ENCODE data around the gene TNFRSF4. TPM values are rescaled to one million over a fixed set of nuclear protein-coding genes. Genes with fewer than 3 reads are reported as not detected.

Gene TNFRSF4
- total and polyA plus RNA-seq, 9 of the 15 experiments (the other 6 are each of a cell fraction or from before 2014, with no cell fraction given), result 0.07 to 0.44 (median 0.19) TPM; not detected in 5

DNA sequence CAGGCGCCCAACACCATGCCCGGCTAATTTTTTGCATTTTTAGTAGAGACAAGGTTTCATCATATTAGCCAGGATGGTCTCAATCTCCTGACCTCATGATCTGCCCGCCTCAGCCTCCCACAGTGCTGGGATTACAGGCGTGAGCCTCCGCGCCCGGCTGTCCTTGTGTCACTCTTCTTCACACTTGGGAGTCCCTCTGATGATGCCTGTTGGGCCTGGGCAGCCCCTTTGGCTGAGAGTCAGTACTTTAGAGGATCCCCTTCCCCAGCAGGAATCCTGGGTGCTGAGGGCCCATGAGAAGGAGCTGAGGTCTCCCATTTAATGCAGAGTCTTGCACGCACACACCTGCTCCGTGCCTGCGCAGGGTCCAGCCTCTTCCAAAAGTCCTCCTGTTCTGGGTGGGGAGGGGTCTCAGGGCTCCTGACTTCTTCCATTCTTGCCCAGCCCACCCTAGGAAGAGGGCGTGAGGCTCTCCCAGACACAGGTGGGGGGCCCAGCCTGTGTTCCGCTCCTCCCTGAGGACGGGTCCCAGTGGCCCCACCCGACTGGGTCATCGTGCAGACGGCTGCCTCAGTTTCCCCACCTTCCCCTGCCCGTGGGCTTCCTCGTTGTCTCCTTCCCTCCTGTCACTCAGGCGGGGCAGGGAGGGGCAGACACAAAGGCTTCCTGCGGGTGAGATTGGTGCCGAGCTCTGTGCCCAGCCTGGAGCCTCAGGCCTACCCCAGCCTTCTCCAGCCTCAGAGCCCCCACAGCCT lies 36.3 kb downstream of the TNFRSF4 start:
- H3K9ac ChIP-seq (ENCODE audit: insufficient read depth in 1 of 2, low read depth in 2 of 2, low read length in 2 of 2), result peak overlapping the region in 1 of 2 experiments; percentile 68; a peak in 1 of 4 replicates
- CTCF ChIA-PET (ENCODE audit: low intra/inter-chr PET ratio), result no interaction called here
- TF ChIP-seq RAD21 (CRISPR knock-in tag; conservative IDR thresholded peaks at IDR 0.05 in 1 of 2, IDR thresholded peaks at IDR 0.05 in 1 of 2) (no peak), ZNF184 (CRISPR knock-in tag; IDR thresholded peaks at IDR 0.05) (no peak), ZBTB7A (IDR thresholded peaks at IDR 0.05; ENCODE audit: borderline replicate concordance, control insufficient read depth, low read depth, low read length) (peak; percentile 32; the same call in 1 of the 2 replicates), CREBBP (IDR thresholded peaks at IDR 0.05; ENCODE audit: low read depth, low read length) (no peak), NCOA2 (IDR thresholded peaks at IDR 0.05; ENCODE audit: partially characterized antibody in 2 of 2) (no peak)

More for the DNA sequence above, 36.3 kb downstream of the TNFRSF4 start:
- peaks cover 0 to 69% of the 10 kb centered on the region in 2 experiments; a peak in 2 of 5 replicates for H3K4me1 ChIP-seq (replicated peaks in 1 of 2; ENCODE audit: control insufficient read depth in 2 of 2, insufficient read depth in 2 of 2, low read length in 2 of 2)
- no peaks in the 10 kb centered on the region for H3K9me1 ChIP-seq (ENCODE audit: control insufficient read depth, insufficient read depth, low read length)
- BruUV-seq (replicated peaks), result no TSS peak
- H3K9me3 ChIP-seq (replicated peaks; ENCODE audit: control insufficient read depth, insufficient read depth, low read depth, low read length), result 0 out of 2 replicates have a peak, but pooled peaks cover 1% of the 10 kb centered on the region
- intact Hi-C loops (cut with micrococcal nuclease) (no loop called here), in situ Hi-C loops (cut with MboI) (no loop called here)
- no peak overlapping the region for H2AFZ ChIP-seq (ENCODE audit: low read depth, low read length)
- WGBS (ENCODE audit: insufficient coverage, low coverage, missing lambda C conversion rate), result 10% methylated on average over 20 of the region's 21 CpGs
- no peak overlapping the region for H3K27ac ChIP-seq (ENCODE audit: extremely low read depth, low read depth, low read length)
- DNase-seq (ENCODE audit: extremely low read depth in 1 of 4, low spot score in 3 of 4), result peak in 1 of 4 experiments; percentile 4
- no peaks in the 10 kb centered on the region; the same call in 1 of the 2 replicates for H4K20me1 ChIP-seq (replicated peaks; ENCODE audit: control insufficient read depth, insufficient read depth, low read length)
- POLR2A ChIA-PET, result interaction anchor here (0.5 to 1.0 kb wide), 4 partner anchors 10 to 27 kb away, joined by 3 to 4 read pairs (median 4); no protein-coding TSS in a partner anchor
- peaks cover 44 to 74% of the 10 kb centered on the region in 2 experiments for H3K27me3 ChIP-seq (ENCODE audit: control insufficient read depth in 2 of 2, insufficient read depth in 2 of 2, low read length in 2 of 2)
- no peaks in the 10 kb centered on the region for H3K36me3 ChIP-seq (ENCODE audit: control insufficient read depth, insufficient read depth, low read length)
- H3K4me2 ChIP-seq (ENCODE audit: insufficient read depth, low read length), result no peak overlapping the region
- ATAC-seq, result no peak
- H3K4me3 ChIP-seq, result no peak overlapping the region
- no peaks in the 10 kb centered on the region for H3K79me2 ChIP-seq (ENCODE audit: control insufficient read depth, insufficient read depth, low read length)
- FAIRE-seq, result no peak

Measured in K562 (cell line).